Neural cell (in vitro differentiated cells): ENCODE data around the gene CUL2. TPM values are rescaled to one million over a fixed set of nuclear protein-coding genes. Genes with fewer than 3 reads are reported as not detected.

Experiments used
- H2AFZ ChIP-seq: fragments of 200-600, 300-800 bp; sonication (generic), shearing (Covaris generic); 2 replicates; pipeline ENCODE4 v1.6.0; 2014; ENCODE audit warnings: low read depth, mild to moderate bottlenecking, antibody characterized with exemption, low read length, moderate library complexity
- H3F3A ChIP-seq: fragments of 200-600 bp; shearing (Covaris generic); 2 replicates; pipeline ENCODE4 v1.6.1; 2016; ENCODE audit warnings: mild to moderate bottlenecking, moderate library complexity, mixed read lengths, antibody characterized with exemption, low read length; ENCODE audit not compliant: insufficient read depth, poor library complexity, severe bottlenecking
- H3K27ac ChIP-seq: fragments of 200-600, 300-800 bp; sonication (generic), shearing (Covaris generic); 2 replicates; pipeline ENCODE4 v1.5.1; 2014; ENCODE audit warnings: mild to moderate bottlenecking, low read length, moderate library complexity
- H3K27me3 ChIP-seq: fragments of 300-800, 200-600 bp; sonication (generic), shearing (Covaris generic); 2 replicates; pipeline ENCODE4 v1.6.0; 2014; ENCODE audit warnings: mild to moderate bottlenecking, low read depth, low read length, moderate library complexity; ENCODE audit not compliant: insufficient read depth
- H3K36me3 ChIP-seq: fragments of 300-800, 200-600 bp; sonication (generic), shearing (Covaris generic); 2 replicates; pipeline ENCODE4 v1.5.1; 2014; ENCODE audit warnings: mild to moderate bottlenecking, antibody characterized with exemption, low read length, moderate library complexity; ENCODE audit not compliant: insufficient read depth
- H3K4me2 ChIP-seq: fragments of 300-800, 200-600 bp; sonication (generic), shearing (Covaris generic); 2 replicates; pipeline ENCODE4 v1.6.0; 2014; ENCODE audit warnings: mild to moderate bottlenecking, low read length
- H3K4me3 ChIP-seq: fragments of 300-800, 200-600 bp; sonication (generic), shearing (Covaris generic); 2 replicates; pipeline ENCODE4 v1.5.1; 2014; ENCODE audit warnings: mild to moderate bottlenecking, low read length, moderate library complexity
- H3K79me2 ChIP-seq: fragments of 200-600 bp; shearing (Covaris generic); replicated peaks from 2 replicates; pipeline ENCODE4 v1.6.0; 2014; ENCODE audit warnings: mild to moderate bottlenecking, low read length, moderate library complexity; ENCODE audit not compliant: insufficient read depth
- H3K9ac ChIP-seq: fragments of 300-800, 200-600 bp; sonication (generic), shearing (Covaris generic); 2 replicates; pipeline ENCODE4 v1.6.1; 2016; ENCODE audit warnings: mild to moderate bottlenecking, low read length, mixed read lengths
- H3K9me2 ChIP-seq: fragments of 200-600 bp; shearing (Covaris generic); 2 replicates; pipeline ENCODE4 v1.6.1; 2016; ENCODE audit warnings: mild to moderate bottlenecking, low read length, mixed read lengths; ENCODE audit not compliant: insufficient read depth
- H3K9me3 ChIP-seq: fragments of 200-600, 300-800 bp; sonication (generic), shearing (Covaris generic); 2 replicates; pipeline ENCODE4 v1.6.1; 2016; ENCODE audit warnings: mild to moderate bottlenecking, mixed run types, low read length, moderate library complexity, mixed read lengths
- H4K20me1 ChIP-seq: fragments of 200-600 bp; shearing (Covaris generic); 2 replicates; pipeline ENCODE4 v1.6.1; 2016; ENCODE audit warnings: mild to moderate bottlenecking, mixed run types; ENCODE audit not compliant: insufficient read depth
- EP300 ChIP-seq: fragments of 450-650 bp; conservative IDR thresholded peaks from 2 replicates; pipeline ENCODE4 v1.6.1; 2014; ENCODE audit warnings: antibody characterized with exemption, mild to moderate bottlenecking, moderate library complexity; ENCODE audit not compliant: poor library complexity, severe bottlenecking
- EZH2 ChIP-seq: fragments of 200-600, 300-800 bp; shearing (Covaris generic), sonication (generic); IDR thresholded peaks from 2 replicates; pipeline ENCODE4 v1.6.1; 2014; ENCODE audit warnings: antibody characterized with exemption, low read length, borderline replicate concordance, mild to moderate bottlenecking; ENCODE audit not compliant: insufficient read depth, poor library complexity, severe bottlenecking
- MXI1 ChIP-seq: fragments of 450-650 bp; conservative IDR thresholded peaks from 2 replicates; pipeline ENCODE4 v1.6.1; 2014; ENCODE audit warnings: antibody characterized with exemption, mild to moderate bottlenecking; ENCODE audit not compliant: poor library complexity, severe bottlenecking
- POLR2AphosphoS5 ChIP-seq: IDR thresholded peaks from 2 replicates; pipeline ENCODE4 v1.6.1; 2012
- RAD21 ChIP-seq: fragments of 450-650 bp; conservative IDR thresholded peaks from 2 replicates; pipeline ENCODE4 v1.6.1; 2014; ENCODE audit warnings: antibody characterized with exemption, mild to moderate bottlenecking, moderate library complexity
- SMC3 ChIP-seq: fragments of 450-650 bp; conservative IDR thresholded peaks from 2 replicates; pipeline ENCODE4 v1.6.1; 2014; ENCODE audit warnings: antibody characterized with exemption, mild to moderate bottlenecking, moderate library complexity; ENCODE audit not compliant: poor library complexity
- TAF1 ChIP-seq: IDR thresholded peaks from 2 replicates; pipeline ENCODE4 v1.6.1; 2012; ENCODE audit warnings: low read depth
- polyA plus RNA-seq: library from polyadenylated mRNA; depleted of rRNA; stranded (reverse); fragments of >200 nt; gene quantifications from 2 replicates; pipeline ENCODE4 v1.2.3, GENCODE V29; 2014
- TF ChIP-seq, protein P1 (sequence below): fragments of 450-650 bp; IDR thresholded peaks from 2 replicates; pipeline ENCODE4 v1.5.1; 2014; ENCODE audit warnings: antibody characterized with exemption, mild to moderate bottlenecking, moderate library complexity; ENCODE audit not compliant: poor library complexity, severe bottlenecking
- TF ChIP-seq, protein P2 (sequence below): IDR thresholded peaks from 2 replicates; pipeline ENCODE4 v1.6.1; 2012; ENCODE audit warnings: borderline replicate concordance

CUL2 gene
- polyA plus RNA-seq, 1 donor from 2014 or later, result 40.5 TPM

DNA sequence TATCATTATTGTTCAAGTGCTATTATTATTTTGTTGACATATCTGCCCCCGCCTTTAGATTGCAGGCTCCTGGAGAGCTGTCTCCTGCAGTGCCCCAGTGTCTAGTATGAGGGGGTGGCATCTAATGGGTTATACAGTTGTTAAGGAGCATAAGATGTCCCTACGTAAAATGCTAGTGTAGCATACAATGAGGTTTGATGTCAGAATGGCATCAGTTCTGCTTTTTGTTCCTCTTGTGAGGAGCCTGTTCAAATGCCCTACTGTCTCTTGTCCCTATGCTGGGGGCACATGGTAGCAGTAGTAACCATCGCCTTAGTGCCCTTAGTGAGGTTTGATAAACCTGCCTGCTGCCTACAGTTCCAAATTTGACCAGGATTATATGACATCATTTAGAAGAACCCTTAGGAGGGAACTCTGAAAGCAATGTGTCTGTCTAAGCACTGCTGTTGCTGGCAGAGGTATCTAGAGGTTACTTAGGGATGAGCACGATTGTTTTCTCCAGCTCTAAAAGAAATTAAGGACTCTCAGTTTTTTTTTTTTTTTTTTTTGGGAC lies 46.2 kb upstream of the CUL2 start (continued):
- TF ChIP-seq EZH2, result no peak
- no peak for TF ChIP-seq SMC3

DNA sequence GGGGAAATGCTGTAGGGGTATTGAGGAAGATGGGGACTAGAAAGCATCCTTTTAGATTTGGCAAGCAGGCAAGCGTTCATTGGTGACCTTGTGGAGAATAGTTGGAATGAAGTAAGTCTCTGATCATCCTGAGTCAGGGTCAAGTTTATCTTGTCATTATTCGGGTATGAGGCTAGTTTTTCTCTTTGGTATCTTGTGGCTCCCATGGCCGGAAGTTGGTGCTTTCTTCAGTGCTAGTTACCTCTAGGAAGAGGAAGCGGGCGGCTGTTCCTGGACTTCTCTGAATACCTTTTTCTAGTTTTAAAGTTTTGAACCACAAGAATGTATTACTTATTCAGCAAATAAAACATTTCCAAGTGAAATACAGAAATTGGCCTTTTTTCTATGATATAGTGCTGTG lies 45.7 kb upstream of the CUL2 start:
- TF ChIP-seq, protein P1, sequence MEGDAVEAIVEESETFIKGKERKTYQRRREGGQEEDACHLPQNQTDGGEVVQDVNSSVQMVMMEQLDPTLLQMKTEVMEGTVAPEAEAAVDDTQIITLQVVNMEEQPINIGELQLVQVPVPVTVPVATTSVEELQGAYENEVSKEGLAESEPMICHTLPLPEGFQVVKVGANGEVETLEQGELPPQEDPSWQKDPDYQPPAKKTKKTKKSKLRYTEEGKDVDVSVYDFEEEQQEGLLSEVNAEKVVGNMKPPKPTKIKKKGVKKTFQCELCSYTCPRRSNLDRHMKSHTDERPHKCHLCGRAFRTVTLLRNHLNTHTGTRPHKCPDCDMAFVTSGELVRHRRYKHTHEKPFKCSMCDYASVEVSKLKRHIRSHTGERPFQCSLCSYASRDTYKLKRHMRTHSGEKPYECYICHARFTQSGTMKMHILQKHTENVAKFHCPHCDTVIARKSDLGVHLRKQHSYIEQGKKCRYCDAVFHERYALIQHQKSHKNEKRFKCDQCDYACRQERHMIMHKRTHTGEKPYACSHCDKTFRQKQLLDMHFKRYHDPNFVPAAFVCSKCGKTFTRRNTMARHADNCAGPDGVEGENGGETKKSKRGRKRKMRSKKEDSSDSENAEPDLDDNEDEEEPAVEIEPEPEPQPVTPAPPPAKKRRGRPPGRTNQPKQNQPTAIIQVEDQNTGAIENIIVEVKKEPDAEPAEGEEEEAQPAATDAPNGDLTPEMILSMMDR, result no peak
- TF ChIP-seq POLR2AphosphoS5 (no peak), MXI1 (no peak), EZH2 (no peak), RAD21 (no peak), TAF1 (no peak), EP300 (no peak), SMC3 (no peak)
- TF ChIP-seq, protein P2, sequence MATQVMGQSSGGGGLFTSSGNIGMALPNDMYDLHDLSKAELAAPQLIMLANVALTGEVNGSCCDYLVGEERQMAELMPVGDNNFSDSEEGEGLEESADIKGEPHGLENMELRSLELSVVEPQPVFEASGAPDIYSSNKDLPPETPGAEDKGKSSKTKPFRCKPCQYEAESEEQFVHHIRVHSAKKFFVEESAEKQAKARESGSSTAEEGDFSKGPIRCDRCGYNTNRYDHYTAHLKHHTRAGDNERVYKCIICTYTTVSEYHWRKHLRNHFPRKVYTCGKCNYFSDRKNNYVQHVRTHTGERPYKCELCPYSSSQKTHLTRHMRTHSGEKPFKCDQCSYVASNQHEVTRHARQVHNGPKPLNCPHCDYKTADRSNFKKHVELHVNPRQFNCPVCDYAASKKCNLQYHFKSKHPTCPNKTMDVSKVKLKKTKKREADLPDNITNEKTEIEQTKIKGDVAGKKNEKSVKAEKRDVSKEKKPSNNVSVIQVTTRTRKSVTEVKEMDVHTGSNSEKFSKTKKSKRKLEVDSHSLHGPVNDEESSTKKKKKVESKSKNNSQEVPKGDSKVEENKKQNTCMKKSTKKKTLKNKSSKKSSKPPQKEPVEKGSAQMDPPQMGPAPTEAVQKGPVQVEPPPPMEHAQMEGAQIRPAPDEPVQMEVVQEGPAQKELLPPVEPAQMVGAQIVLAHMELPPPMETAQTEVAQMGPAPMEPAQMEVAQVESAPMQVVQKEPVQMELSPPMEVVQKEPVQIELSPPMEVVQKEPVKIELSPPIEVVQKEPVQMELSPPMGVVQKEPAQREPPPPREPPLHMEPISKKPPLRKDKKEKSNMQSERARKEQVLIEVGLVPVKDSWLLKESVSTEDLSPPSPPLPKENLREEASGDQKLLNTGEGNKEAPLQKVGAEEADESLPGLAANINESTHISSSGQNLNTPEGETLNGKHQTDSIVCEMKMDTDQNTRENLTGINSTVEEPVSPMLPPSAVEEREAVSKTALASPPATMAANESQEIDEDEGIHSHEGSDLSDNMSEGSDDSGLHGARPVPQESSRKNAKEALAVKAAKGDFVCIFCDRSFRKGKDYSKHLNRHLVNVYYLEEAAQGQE, result no peak
- no peaks in the 10 kb centered on the region for H3K79me2 ChIP-seq
- H3K36me3 ChIP-seq, result no peaks in the 10 kb centered on the region
- no peak overlapping the region for H3K4me2 ChIP-seq
- no peak overlapping the region for H2AFZ ChIP-seq
- no peak overlapping the region for H3K4me3 ChIP-seq
- H3K27ac ChIP-seq, result no peak overlapping the region
- no peaks in the 10 kb centered on the region for H3K9me3 ChIP-seq
- no peaks in the 10 kb centered on the region for H3K27me3 ChIP-seq
- H3K9me2 ChIP-seq, result no peaks in the 10 kb centered on the region
- H3F3A ChIP-seq, result no peaks in the 10 kb centered on the region
- no peak overlapping the region for H3K9ac ChIP-seq
- H4K20me1 ChIP-seq, result no peaks in the 10 kb centered on the region

DNA sequence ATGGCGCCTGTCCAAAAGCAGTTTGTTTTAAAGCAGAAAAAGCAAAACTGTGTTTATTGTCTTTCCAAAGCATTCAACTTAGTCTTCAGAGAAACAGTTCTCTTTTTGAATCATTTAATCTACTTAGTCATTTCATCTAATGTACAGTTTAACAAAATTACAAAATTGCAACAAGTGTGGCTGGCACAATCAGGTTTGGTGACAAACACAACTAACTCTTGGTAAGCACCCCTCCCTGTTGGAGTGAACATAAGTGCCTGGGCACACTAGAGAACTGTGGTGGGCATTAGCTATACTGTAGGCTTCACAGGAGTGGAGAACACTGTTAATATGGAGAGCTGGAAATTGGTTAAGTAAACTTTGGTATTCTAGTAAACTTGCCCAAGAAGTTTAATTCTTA lies 43.4 kb upstream of the CUL2 start:
- TF ChIP-seq SMC3 (no peak), TAF1 (no peak), EP300 (no peak), MXI1 (no peak), EZH2 (no peak), RAD21 (no peak), POLR2AphosphoS5 (no peak)
- TF ChIP-seq, protein P1, result no peak
- TF ChIP-seq, protein P2, result no peak
- Histone ChIP-seq H3K9me3 (no peaks in the 10 kb centered on the region), H3K9ac (no peak overlapping the region), H3K27me3 (no peaks in the 10 kb centered on the region), H3K4me2 (no peak overlapping the region), H3K9me2 (no peaks in the 10 kb centered on the region), H3K27ac (no peak overlapping the region), H2AFZ (no peak overlapping the region), H4K20me1 (no peaks in the 10 kb centered on the region), H3F3A (no peaks in the 10 kb centered on the region), H3K36me3 (no peaks in the 10 kb centered on the region), H3K4me3 (no peak overlapping the region), H3K79me2 (peaks cover 23% of the 10 kb centered on the region)
